Thyroid gland (tissue), 4 donors: ENCODE measurements around the gene LRRC37A.
"Not testable (repeated sequence)": the region's sequence is repeated elsewhere in the genome, so short reads cannot be mapped to it uniquely, and the experiment has no call there.

Experiments used
- CTCF ChIP-seq, 6 experiments: fragments of 200-600 bp in 3 of 6; fragments of 450-650 bp in 3 of 6; sonication (generic) in 3 of 6; IDR thresholded peaks; one replicate each; pipeline ENCODE4 v1.5.1; 2016 to 2019; ENCODE audit warnings: antibody characterized with exemption in 6 of 6, mild to moderate bottlenecking in 2 of 6, inconsistent platforms in 1 of 6, moderate library complexity in 1 of 6
- POLR2A ChIP-seq, 2 donors: fragments of 450-650 bp; IDR thresholded peaks; one replicate each; pipeline ENCODE4 v1.6.1; 2017; ENCODE audit warnings: antibody characterized with exemption in 2 of 2, mild to moderate bottlenecking in 2 of 2, moderate library complexity in 1 of 2

GRCh38 chr17:46252804-46253203 lies 42.1 kb upstream of the LRRC37A start:
- TF ChIP-seq CTCF, POLR2A (IDR thresholded peaks at IDR 0.05): not testable (repeated sequence)
